GM18870 (cell line): ENCODE results near the gene KRTAP9-7.
"Not testable (repeated sequence)": the region's sequence is repeated elsewhere in the genome, so short reads cannot be mapped to it uniquely, and the experiment has no call there.

Experiments
- ATAC-seq: cut with Tn5 transposase; IDR thresholded peaks from one replicate; pipeline ENCODE4 v1.9.1; 2021; ENCODE audit warnings: moderate library complexity; ENCODE audit not compliant: unreplicated experiment

KRTAP9-7 gene

DNA sequence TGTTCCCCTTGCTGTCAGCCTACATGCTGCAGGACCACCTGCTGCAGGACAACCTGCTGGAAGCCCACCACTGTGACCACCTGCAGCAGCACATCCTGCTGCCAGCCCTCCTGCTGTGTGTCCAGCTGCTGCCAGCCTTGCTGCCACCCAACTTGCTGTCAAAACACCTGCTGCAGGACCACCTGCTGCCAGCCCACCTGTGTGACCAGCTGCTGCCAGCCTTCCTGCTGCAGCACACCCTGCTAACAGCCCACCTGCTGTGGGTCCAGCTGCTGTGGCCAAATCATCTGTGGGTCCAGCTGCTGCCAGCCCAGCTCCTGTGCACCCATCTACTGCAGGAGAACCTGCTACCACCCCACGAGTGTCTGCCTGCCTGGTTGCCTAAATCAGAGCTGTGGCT, 4.2 kb upstream of the KRTAP9-7 start:
- ATAC-seq, result not testable (repeated sequence)

DNA sequence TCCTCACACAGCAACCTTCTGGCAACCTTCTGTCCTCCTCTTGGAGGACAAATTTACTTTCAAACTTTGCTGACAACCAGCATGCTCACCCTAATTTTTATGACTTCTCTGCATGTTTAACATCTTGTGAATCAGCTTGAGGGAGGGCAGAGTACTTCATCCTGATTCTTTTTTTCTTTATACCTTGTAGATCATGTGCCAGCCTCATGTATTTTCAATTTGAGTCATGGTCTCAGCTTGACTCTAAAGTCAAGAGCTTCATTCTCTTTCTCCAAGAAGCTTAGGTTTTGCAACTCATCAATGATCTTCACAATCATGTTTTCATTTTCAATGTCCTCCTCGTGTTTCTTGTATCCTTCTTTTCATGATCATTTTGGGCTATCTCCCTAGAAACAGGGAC, 3.6 kb upstream of the KRTAP9-7 start:
- no peak for ATAC-seq

DNA sequence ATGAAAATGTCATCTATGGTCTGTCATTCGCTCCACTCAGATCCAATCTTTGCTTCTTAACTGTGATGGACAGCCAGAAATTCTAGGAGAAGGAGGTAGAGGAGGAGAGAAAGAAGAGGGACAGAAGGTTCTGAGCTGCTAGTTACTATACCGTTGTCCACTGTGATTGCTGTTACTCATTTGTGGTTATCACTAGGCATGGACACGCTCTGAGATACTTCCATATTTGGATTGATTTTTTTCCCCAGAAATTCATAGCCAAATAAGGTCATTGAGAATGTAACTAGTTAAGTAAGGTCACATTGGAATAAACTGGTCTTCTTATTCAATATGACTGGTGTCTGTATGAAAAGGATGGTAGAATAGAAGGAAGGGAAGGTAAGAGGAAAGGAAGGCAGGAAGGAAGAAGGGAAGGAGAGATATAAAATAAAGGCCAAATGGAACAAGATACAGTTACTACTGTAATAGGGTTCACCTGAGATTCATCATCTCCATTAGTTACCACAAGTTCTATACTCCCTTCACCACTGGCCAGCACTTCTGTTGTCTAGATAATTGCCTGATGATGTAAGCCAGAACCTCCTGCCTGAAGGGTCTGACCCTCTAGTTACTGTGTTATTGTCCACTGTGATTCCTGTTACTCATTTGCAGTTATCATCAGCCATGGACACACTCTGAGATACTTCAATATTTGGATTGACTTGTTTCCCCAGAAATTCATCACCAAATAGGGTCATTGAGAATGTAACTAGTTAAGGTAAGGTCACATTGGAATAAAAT, 2.9 kb downstream of the KRTAP9-7 start:
- no peak for ATAC-seq

DNA sequence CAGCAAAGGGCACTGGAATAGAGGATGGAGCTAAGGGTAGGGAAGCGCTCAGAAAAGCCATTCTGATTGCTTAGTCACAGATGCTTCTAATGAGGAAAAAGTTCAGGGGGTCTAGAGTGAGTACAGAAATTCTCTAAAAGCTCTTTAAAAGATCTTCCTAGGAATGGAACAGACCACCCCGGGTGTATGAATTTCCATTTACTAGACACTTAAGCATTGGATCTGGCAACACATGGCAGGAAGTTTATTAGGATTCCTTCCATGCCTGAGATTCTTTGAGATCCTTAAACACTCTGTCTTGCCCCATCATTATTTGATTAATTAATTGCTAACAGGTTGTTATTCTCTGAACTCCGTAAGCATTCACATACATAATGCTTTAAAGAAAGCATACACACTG, 8.5 kb downstream of the KRTAP9-7 start:
- ATAC-seq, result no peak

DNA sequence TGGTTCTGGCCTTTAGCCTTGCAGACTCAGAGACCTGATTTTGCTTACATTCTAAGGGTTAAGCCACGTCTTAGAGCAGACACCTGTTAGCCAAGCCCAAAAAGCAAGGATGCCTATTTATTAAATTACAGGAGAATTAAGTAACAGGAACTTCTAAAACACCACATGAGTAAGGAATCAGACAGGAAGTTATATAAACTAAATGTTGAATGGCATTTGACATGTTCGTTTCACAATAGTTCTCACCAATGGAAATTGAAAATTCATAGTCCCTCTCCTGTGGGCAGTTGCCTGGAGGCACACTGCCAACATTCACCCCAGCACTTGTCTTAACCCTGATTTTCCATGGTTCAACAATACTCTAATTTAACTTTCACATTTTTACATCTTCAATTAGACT, 9.0 kb downstream of the KRTAP9-7 start:
- no peak for ATAC-seq

DNA sequence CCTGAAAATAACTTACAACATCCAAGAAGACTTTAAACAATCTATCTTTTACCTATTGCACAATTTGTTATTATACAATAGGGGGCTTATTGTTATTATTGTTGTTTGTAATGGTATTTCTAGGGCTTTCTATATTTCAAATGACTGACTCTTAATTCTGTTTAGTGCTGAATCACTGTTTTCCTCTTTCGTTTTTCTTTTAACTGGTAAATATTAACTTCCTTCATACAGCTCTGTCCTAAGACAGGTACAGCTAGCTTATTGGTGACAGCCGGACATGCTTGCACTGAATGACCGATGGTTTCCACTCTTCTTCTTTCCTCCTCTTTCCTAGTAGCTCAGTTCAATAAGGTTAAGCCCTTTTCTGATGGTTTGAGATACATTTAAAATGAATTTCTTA, 11.6 kb downstream of the KRTAP9-7 start:
- no peak for ATAC-seq

DNA sequence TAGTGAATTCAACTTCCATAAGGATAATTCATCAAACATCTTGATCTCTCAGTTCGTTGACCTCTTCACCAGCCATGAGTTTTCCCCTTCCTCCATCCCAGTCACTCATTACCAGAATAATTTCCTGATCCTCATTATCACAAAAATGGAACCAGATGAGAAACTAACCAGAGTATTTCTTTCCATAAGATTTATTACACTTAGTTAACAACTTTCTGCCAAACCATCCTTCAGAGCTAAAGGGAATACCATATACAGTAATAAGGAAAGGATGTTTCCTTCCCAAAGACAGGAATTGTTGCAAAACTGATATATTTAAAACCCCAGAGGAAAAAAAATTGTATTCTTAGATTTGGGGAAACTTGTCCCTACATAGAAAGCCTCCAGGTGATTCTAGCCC, 18.5 kb downstream of the KRTAP9-7 start:
- no peak for ATAC-seq

DNA sequence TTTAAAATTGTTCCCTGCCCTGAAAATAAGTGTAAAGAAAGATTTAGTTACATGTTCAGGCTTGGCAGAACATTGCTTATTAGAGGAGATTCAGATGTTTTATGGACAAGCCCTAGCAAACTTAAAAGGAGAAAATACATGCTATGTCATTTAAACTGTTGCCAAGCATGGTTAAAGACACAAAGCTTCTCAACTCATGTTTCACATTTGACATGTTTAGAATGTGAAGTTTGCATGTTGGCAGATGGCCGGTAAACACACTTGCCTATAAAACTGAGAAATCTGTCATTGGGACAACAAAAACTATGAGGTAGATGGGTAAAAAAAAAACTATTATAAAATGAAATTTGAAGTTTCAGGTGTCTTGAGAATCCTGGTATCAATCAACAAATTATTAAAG, 21.3 kb downstream of the KRTAP9-7 start:
- ATAC-seq, result no peak

DNA sequence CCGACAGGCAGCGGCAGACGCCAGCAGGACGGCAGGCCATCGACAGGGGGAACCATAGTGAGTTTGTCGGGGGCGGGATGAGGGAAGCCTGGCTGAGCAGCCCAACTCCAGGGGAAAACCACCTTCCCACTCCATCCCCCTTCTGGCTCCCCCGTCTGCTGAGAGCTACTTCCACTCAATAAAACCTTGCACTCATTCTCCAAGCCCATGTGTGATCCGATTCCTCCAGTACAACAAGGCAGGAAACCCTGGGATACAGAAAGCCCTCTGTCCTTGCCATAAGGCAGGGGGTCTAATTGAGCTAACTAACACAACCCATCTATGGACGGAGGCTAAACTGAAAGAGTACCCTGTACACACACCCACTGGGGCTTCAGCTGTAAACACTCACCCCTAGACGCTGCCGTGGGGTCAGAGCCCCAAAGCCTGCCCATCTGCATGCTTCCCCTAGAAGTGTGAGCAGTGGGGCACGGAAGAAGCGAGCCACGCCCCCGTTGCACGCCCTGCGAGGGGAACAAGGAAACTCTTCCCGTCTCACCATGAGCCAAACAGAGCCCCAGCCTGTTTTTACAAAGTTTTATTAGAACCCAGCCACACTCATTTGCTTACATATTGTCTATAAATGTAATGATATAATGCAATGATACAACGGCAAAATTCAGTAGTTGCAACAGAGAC, 23.1 kb downstream of the KRTAP9-7 start:
- ATAC-seq, result no peak

DNA sequence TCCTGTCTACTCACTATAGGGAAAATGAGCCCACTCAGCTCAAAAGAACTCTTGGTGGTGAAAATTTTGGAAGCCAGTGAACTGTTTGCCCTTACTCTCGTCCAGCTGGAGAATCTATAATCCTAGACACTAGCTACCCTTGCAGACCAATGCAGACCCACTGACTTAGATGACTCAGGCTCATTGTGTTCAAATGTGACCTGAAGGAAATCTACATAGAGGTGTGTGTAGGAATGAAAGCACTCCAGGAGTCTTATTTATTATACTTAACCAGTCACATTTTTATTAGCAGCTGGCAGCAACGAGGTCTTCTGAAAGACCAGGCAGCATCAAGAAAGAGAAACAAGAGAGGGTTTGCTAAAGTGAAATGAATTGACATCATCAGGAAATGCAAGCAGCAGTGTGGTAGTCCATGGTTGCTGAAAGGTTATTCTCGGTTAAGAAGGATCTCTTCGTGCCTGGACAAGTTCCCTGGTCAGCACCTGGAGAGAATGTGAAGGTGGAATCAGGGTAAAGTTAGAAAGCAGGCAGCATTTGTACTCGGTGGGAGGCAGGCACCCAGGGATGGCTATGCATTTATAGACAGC, 25.8 kb downstream of the KRTAP9-7 start:
- ATAC-seq, result no peak

DNA sequence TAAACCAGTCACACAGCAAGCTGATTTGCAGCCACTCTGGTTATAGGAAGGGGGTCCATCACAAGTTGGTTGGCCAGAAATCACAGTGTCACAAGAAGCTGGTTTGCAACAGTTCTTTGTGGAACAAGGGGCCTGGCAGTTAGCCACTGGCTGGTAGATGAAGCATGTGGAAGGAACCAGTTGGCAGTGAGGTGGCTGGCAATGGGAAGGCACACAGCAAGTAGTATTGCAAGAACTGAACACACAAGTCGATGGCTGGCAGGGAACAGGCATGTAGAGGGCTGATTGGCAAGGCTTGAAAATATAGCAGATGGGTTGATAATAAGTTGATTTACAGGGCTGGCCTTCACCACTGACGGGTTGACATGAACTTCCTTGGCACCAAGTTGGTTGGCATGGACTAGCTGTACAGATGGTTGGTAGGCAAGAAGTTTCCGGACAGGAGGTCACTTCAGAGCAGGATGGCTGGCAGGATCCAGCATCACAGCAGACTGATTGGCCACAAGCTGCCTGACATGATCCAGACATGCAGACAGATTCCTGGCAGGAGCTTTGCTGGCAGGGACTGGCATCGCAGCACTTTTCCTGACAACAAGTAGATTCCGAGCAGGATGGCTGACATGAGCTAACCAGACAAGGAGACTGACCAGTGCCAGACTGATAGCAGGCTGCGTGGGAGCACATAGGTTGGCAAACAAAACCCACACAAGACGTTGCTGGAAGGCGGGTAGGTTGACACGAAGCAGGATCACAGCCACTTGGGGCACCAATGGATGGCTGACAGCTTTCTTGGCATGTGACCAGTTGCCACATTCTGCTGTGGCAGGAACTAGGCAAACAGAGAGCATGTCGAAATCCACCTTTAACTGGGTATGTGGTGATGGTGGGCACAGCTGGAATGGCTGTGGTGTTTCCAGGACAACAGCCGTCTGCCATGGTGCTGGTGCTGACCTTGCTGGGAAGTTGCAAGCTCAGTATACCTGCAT, 26.7 kb downstream of the KRTAP9-7 start, which contains the start of gene KRTAP29-1:
KRTAP29-1 (minus strand) TSS at position 936 of the 986 bp plus-strand sequence; CDS start at position 936, 0 bp downstream.
- ATAC-seq, result no peak

DNA sequence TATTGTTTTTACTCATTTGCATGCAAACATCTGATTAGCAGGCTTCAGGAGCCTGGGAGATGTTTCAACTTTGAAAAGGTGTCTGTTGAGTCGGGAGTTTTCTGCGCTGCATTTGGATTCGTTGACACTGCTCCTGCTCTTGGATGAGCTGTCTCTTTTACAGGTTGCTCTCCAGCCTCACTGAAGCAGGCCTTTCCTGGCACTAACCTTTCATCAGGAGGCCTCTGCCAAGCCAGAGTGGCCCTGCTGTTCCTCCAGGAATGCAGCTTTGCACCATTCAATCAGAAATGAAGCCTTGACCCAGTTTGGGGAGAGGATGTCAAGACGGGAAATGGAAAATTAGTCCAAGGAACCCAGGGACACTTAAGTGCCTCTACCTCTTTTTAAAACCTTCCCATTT, 27.5 kb downstream of the KRTAP9-7 start:
- no peak for ATAC-seq

DNA sequence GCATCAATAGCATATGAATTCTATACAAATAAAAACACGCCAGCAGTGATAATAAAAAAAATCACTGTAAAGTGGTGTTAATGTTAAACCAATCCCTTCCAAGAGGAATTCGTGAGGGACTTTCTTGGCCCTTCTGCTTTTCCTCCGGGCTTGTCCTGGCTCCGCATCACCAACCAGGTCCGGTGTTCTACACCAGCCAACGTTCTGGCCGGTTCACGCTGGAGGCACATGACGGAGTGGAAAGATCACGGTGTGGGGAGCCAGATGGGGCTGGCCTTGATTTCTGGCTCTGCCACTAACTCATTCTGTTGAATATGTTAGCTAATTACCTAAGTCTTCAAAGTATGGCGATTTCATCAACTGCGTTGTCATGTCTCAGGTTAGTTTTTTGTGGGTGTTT, 28.6 kb downstream of the KRTAP9-7 start:
- ATAC-seq, result no peak

DNA sequence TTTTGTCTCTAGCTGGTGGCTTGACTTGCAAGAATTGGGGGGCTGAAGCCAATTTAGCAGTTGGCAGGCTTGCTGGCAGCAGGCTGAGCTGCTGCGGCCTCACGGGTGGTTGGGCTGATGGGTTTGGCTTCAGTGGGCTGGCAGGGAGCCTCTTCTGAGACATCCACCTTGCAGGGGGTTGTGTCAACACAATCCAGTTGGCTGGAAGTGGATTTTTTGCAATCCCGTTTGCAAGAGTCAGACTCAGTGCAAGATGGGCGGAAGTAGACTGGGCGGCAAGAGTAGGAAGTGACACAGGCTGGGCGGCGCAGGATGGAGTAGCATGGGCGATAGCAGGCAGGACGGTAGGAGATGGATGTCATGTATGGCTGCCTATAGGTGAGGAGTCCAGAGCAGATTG, 32.1 kb downstream of the KRTAP9-7 start:
- ATAC-seq, result no peak

DNA sequence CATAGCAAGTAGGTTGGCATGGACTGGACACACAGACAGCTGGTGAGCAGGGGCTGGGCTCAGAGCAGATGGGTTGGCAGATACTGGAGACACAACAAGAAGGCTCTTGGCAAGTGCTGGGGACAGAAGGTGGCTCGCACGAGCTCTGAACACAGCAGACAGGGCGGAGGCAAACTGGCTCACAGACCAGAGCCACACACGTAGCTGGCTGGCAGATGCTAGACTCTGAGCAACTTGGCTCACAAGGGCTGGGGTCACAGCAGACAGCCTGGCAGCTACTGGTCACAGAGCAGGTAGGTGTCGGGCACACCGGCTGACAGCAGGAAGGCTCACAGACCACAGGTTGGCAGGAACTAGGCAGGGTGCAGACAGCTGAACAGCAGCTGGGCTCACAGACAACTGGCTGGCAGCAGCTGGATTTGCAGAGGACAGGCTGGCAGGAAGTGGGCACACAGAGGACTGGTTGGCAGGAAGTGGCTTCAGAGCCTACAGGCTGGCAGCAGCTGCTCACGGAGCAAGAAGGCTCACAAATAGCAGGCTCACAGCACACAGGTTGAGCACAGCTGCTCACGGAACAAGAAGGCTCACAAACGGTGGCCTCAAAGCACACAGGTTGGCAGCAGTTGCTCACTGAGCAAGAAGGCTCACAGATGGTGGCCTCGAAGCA, 32.9 kb downstream of the KRTAP9-7 start:
- ATAC-seq, result no peak

DNA sequence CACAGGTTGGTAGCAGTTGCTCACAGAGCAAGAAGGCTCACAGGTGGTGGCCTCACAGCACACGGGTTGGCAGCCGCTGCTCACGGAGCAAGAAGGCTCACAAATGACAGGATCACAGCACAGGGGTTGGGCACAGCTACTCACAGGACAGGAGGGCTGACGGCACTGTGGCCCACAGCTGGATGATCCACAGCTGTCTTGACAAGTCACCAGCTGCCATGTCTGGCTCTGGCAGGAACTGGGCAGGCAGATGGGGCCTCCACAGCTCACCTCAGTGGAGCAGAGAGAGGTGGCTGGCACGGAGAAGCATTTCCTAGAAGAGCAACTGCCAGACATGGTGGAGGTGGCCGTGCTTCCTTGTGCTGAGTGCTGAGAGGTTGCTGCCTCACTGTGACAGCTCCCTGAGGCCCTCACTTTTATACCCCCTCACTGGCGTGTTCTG, 33.4 kb downstream of the KRTAP9-7 start, which contains the start of gene KRTAP16-1:
KRTAP16-1 (minus strand) TSS at position 392 of the 442 bp plus-strand sequence; CDS start at position 336, 56 bp downstream.
- no peak for ATAC-seq

DNA sequence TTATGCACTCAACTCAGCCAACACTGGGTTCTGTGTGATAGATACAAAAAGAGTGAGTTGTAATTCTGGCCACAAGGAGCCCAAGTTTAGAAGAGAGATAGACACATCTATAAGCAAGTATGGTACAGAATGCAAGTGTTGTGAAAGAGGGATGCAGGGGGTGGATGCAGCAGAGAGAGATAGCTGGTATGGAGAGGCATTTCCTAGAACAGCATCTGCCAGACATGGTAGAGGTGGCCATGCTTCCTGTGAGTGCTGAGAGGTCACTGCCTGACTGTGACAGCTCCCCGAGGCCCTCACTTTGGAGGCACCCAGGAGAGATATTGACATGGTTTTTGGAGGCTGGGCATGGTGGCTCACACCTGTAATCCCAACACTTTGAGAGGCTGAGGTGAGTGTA, 35.6 kb downstream of the KRTAP9-7 start:
- no peak for ATAC-seq

DNA sequence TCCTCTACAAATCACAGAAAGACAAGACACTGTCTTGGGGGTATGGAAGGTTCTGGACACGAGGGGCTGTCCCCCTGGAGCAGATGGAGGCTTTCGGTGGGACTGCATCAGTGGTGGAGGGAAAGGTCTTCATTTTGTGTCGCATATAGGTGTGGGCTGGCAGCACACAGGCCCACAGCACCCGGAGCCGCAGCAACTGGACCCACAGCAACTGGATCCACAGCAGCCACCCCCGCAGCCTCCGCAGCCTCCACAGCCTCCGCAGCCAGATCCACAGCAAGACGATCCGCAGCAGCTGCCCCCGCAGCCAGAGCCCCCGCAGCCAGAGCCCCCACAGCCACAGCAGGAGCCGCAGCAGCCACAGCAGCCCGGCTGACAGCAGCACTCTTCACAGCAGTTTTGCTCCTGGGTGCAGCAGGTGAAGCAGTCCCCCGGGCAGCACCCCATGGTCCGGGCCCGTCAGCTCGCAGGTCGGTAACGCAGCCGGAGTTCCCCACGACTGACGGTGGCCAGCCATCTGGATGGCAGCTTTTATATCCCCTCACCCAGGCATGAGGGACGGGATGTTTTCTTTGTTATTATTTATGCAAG, 39.8 kb downstream of the KRTAP9-7 start, which contains the start of gene KRTAP17-1:
KRTAP17-1 (minus strand) TSS at position 507 of the 591 bp plus-strand sequence; CDS start at position 447, 60 bp downstream.
- ATAC-seq, result no peak

DNA sequence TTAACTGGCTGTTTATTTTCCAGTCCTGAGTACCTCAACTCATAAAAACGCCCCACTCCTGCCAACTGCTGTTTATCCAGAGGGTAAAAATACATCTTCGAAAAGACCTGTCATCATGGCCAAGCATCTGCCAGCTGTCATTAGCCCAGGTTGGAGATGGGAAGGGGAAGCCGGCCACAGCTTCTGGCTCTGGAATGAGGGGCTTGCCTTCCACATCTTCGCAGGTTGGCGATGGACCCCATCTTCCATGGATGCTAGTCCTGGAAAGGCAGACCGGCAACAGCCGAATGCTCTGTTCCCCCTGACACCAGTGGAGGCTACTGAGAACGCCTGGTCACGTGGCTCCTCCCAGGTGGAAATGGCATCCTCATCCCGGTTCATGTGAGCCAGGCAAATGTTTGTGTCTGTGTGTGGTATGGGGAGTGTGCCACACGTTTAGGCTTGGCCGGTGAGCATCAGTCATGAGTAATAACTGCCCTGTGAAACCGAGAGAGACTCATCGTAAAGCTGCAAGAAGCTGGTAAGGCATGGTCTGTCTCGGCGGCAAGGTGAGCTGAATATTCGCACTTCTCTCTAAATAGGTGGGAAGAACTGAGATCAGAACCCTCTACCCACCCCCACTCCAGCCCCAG, 40.4 kb downstream of the KRTAP9-7 start:
- no peak for ATAC-seq
